Head of caudate nucleus (tissue), 42 donors: ENCODE measurements around the gene PPP4R2.

Source experiments
- DNase-seq, 42 donors: peaks; one replicate each; pipeline versions ENCODE4 v3.0.0 to v3.0.0-alpha.2; 2020 to 2021; ENCODE audit warnings: mixed read lengths in 7 of 42
- intact Hi-C: fragments of 100-400 bp; cut with DNase I; formaldehyde crosslinking; loops from one replicate; pipeline ENCODE4 v1.15.0; 2022

Gene PPP4R2

DNA sequence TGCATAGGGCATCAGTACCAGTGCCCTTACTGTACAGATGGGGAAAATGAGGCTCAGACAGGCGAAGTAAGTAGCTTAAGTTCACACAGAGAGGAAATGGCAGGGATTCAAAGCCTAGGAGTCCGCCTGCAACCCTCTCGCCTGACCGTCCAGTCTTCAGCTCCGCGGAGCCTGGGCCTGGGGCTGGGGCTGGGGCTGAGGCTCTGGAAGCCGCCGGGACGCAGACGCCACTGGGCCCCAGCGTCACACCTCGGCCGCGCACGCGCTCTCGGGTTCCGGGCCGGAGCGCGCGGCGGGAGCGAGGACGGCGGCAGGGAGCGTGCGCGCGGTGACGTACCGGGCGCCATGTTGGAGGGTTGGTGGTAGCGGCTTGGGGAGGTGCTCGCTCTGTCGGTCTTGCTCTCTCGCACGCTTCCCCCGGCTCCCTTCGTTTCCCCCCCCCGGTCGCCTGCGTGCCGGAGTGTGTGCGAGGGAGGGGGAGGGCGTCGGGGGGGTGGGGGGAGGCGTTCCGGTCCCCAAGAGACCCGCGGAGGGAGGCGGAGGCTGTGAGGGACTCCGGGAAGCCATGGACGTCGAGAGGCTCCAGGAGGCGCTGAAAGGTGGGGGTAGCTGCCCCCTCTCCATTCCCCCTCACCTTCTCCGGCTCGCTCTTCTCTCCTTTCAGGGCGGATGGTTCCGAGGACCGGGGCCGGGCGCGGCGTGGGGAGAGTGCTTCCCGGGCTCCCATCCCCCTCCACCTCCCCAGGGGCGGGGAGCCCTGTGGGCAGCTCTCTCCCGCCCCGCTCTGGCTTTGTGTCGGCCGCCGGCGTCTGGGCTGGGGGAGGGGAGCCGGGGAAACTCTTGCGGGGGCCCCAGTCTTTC, at the start of gene PPP4R2:
PPP4R2 (plus strand) TSS at position 339 of the 861 bp plus-strand sequence; CDS start at position 566, 227 bp downstream.
- intact Hi-C loops, result loop anchor here (5.0 to 10.0 kb wide), 2 partner anchors 58 to 59 kb away; no protein-coding TSS in a partner anchor
- DNase-seq, result peak; percentile 52 to 94 (median 88)

GRCh38 chr3:72947715-72948490, 48.7 kb upstream of the PPP4R2 start:
- intact Hi-C loops, result no loop called here
- DNase-seq, result no peak

DNA sequence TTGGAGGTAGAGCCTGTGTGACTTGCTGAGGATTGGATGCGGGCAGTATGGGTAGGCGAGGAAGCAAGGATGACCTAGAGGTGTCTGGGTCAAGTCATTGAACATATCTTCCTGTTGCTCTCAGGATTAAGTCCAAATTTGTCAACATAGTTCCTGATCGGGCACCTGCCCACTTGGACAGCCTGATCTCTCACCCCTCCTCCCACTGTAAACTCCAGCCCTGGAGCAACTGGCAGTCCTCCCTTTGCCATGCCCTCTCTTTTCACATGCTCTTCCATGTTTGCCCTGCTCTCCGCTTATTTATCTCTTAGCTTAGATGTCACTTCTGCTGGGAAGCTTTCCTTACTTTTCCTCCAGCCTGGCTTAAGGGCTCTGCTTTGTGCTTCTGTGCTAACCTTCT, 47.6 kb upstream of the PPP4R2 start:
- intact Hi-C loops, result no loop called here
- DNase-seq, result peak in 1 of 42 donors; percentile 15

GRCh38 chr3:72950372-72950771, 46.2 kb upstream of the PPP4R2 start:
- intact Hi-C loops, result no loop called here
- DNase-seq, result peak in 1 of 42 donors; percentile 18

GRCh38 chr3:72950801-72951200, 45.8 kb upstream of the PPP4R2 start:
- intact Hi-C loops, result no loop called here
- DNase-seq, result peak in 26 of 42 donors; percentile 4 to 69 (median 37)

DNA sequence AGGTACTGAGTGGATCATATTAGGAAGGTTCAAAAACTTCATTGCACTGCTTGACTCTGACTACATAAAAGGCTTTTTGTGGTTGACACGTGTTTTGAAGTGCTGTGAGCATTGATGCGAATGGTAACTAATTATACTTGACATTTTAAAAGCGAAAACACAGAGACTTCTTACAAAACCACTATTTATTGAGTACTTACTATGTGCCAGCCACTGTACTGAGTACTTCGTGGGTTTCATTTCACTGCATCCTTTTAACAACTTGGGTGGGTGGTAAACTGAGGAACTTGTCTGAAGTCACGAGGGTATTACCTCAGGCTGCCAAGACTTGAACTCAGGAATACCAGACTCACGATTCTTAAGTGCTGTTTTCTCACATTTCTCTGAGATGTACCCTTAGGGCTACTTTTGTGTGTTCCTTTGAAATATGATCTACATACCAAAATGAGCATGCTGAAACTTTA, 45.3 kb upstream of the PPP4R2 start:
- intact Hi-C loops, result no loop called here
- DNase-seq, result peak in 1 of 42 donors; percentile 7

DNA sequence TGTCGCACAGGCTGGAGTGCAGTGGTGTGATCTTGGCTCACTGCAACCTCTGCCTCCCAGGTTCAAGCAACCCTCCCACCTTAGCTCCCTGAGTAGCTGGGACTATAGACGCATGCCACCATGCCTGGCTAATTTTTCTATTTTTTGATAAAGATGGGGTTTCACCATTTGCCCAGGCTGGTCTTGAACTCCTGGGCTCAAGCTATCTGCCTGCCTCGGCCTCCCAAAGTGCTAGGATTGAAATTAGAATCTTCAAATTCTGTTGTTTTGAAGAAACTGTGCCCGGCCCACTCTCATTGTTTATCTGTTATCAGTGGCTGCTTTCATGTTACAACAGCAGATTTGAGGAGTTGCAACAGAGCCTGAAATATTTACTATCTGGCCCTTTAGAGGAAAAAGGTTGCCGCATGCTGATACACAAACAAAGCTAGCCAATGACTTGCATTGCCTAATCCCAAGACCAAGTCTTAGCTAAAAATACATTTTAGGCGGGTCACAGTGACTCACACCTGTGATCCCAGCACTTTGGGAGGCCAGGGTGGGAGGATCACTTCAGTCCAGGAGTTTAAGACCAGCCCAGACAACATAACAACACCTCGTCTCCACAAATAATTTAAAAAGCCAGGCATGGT, 43.2 kb upstream of the PPP4R2 start:
- intact Hi-C loops, result no loop called here
- peak in 1 of 42 donors; percentile 6 for DNase-seq

GRCh38 chr3:72957297-72957696, 39.3 kb upstream of the PPP4R2 start:
- intact Hi-C loops, result no loop called here
- peak; percentile 61 to 92 (median 81) for DNase-seq

GRCh38 chr3:72959336-72959735, 37.3 kb upstream of the PPP4R2 start:
- intact Hi-C loops, result no loop called here
- no peak for DNase-seq

DNA sequence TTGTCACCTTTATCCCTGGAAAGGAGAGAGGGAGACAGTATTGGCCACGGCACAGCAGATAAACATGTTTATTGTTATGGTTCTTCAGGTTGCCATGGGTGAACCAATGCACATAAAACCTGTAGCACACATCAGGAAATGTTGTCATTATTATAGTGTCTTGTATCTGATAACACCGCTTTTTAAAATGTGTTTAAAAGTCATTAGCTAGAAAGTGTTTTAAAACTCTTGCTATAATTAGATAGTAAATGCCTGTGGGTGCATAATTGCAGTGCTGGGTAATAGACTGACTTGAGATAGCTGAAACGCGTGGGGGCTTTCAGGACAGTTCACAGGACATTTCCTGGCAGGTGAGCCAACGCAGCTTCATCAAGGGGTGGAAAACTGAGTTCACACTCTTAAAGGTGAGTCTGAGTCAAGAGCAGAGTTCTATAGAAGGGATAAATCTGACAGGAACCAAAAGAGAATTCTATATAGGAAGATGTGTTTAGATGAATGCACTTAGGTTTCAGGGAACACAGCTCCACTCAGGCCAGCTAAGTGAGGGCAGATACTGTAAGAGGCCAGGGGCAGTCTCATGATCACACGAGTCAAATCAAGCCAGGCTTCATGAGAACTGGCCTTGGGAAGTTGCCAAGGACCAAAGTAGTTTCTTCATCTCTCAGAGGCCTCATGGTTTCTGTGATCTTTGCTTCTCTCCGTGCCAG, 35.6 kb upstream of the PPP4R2 start:
- DNase-seq, result peak in 23 of 42 donors; percentile 14 to 78 (median 32)
- intact Hi-C loops, result no loop called here

DNA sequence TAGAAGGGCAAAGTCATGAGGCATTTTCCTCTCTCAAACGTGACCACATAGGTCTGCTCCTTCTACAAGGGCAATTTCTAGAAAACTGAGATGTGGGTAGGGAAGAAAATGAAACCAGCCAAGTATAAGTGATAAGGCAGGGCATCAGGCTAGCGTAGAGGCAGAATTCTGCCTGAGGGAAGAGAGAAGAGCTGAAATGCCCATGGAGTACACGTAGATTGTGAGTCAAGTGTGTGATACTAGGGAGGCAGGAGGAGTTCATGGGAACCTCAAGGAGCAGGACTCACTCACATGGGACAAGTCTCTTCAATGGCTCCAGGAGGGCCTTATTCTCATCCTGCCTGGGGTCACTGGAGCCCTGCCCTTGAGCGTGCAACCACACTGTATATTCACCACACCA, 34.9 kb upstream of the PPP4R2 start:
- intact Hi-C loops, result no loop called here
- DNase-seq, result no peak

DNA sequence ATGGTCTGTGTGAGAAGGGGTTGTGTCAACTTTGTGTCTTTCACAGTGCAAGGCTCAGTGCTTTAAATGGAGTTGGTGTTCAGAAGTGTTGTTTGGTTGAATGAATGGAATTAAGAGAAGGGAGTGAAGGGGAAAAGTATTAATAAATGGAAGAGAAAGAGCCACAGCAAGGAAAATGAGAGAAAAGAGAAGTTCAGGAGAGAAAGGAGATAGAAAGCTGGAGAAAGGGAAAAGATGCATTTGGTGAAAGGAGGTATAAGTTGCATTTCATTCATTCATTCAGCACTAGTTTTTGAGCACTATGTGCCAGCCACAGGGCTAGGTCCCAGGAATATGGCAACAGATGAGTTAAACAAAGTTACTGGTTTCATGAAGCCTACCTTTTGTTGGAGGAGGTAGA, 34.3 kb upstream of the PPP4R2 start:
- no peak for DNase-seq
- intact Hi-C loops, result no loop called here

GRCh38 chr3:72964633-72965032, 32.0 kb upstream of the PPP4R2 start:
- intact Hi-C loops, result no loop called here
- no peak for DNase-seq

- no peak for DNase-seq
- intact Hi-C loops, result no loop called here
These were observed 28.3 kb upstream of the PPP4R2 start for GRCh38 chr3:72968266-72968664.

- DNase-seq, result no peak
- intact Hi-C loops, result no loop called here
These were observed 26.8 kb upstream of the PPP4R2 start for GRCh38 chr3:72969766-72970165.

DNA sequence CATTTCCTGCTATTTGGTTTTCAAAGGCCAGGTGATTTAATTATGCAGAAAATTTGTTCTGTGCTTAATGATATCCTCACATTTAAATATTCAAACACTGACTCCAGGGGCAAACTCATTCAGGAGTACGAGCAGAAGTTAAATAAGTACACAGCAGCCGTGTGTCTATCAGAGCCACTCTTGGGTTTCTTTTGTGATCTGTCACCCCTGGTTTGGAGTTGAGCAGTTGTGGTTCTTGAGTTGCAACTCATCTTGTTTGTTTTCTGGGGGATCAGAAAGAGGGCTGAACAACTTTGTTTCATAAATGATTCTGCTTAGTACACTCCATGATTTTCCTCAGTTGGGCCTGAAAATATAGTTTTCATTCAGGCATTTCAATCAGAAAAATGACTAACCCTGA, 25.7 kb upstream of the PPP4R2 start:
- DNase-seq, result no peak
- intact Hi-C loops, result no loop called here

- peak in 1 of 42 donors; percentile 8 for DNase-seq
- intact Hi-C loops, result no loop called here
These were observed 23.9 kb upstream of the PPP4R2 start for GRCh38 chr3:72972706-72973030.

GRCh38 chr3:72973031-72973723, 23.4 kb upstream of the PPP4R2 start:
- DNase-seq, result peak in 1 of 42 donors; percentile 13
- intact Hi-C loops, result no loop called here
